ENCODE results near the gene MCOLN1. TPM values are rescaled to one million over a fixed set of nuclear protein-coding genes. Genes with fewer than 3 reads are reported as not detected.

Gene MCOLN1
- total and polyA plus RNA-seq, 9 of the 15 experiments (the other 6 are each of a cell fraction or from before 2014, with no cell fraction given): 0.25 to 15.4 (median 7.1) TPM

DNA sequence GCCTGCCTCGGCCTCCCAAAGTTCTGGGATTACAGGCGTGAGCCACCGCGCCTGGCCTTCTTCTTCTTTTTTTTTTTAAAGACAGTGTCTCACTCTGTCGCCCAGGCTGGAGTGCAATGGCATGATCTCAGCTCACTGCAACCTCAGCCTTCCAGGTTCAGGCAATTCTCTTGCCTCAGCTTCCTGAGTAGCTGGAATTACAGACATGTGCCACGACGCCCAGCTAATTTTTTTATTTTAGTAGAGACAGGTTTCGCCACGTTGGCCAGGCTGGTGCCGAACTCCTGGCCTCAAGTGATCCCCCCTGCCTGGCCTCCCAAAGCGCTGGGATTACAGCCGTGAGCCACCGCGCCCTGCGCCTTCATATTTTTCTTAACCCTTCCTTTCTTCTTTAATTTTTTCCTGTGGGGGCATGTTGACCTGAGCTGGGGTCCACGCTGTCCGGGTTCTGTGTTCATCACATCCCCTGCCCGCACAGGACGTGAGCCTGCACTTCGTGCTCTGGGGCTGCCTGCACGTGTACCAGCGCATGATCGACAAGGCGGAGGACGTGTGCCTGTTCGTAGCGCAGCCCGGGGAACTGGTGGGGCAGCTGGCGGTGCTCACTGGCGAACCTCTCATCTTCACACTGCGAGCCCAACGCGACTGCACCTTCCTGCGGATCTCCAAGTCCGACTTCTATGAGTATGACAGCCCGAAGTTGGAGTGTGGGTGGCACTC is 27.2 kb downstream of the MCOLN1 start (continued):
- TF ChIP-seq, protein P1, sequence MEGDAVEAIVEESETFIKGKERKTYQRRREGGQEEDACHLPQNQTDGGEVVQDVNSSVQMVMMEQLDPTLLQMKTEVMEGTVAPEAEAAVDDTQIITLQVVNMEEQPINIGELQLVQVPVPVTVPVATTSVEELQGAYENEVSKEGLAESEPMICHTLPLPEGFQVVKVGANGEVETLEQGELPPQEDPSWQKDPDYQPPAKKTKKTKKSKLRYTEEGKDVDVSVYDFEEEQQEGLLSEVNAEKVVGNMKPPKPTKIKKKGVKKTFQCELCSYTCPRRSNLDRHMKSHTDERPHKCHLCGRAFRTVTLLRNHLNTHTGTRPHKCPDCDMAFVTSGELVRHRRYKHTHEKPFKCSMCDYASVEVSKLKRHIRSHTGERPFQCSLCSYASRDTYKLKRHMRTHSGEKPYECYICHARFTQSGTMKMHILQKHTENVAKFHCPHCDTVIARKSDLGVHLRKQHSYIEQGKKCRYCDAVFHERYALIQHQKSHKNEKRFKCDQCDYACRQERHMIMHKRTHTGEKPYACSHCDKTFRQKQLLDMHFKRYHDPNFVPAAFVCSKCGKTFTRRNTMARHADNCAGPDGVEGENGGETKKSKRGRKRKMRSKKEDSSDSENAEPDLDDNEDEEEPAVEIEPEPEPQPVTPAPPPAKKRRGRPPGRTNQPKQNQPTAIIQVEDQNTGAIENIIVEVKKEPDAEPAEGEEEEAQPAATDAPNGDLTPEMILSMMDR (IDR thresholded peaks at IDR 0.05 in 2 of 3, conservative IDR thresholded peaks at IDR 0.05 in 1 of 3; ENCODE audit: insufficient read depth in 2 of 3, low read depth in 1 of 3, low read length in 3 of 3): no peak
- TF ChIP-seq ZNF561 (CRISPR knock-in tag; conservative IDR thresholded peaks at IDR 0.05): no peak
- TF ChIP-seq ZNF584 (CRISPR knock-in tag; IDR thresholded peaks at IDR 0.05; ENCODE audit: low read depth): no peak
- TF ChIP-seq CHD1 (IDR thresholded peaks at IDR 0.05; ENCODE audit: low read length): no peak

GRCh38 chr19:7550169-7550770 is 27.8 kb downstream of the MCOLN1 start:
- no peak overlapping the region for H3K4me2 ChIP-seq (ENCODE audit: insufficient read depth, low read length)
- H3K36me3 ChIP-seq (ENCODE audit: control insufficient read depth, insufficient read depth, low read length): no peaks in the 10 kb centered on the region
- in situ Hi-C loops (cut with MboI) (no loop called here), intact Hi-C loops (cut with micrococcal nuclease) (no loop called here)
- FAIRE-seq: no peak
- H3K4me3 ChIP-seq: no peak overlapping the region
- no TSS peak for BruUV-seq (replicated peaks)
- TF ChIP-seq ZBTB33 (CRISPR knock-in tag; IDR thresholded peaks at IDR 0.05): 0 out of 2 replicates have a peak, but pooled peaks have one; percentile 18
- TF ChIP-seq SRSF3 (IDR thresholded peaks at IDR 0.05; ENCODE audit: insufficient read depth, low read length): no peak
- TF ChIP-seq ZNF121 (CRISPR knock-in tag; conservative IDR thresholded peaks at IDR 0.05): no peak
- TF ChIP-seq RBBP5 (IDR thresholded peaks at IDR 0.05; ENCODE audit: borderline replicate concordance, insufficient read depth, low read length, poor library complexity, severe bottlenecking): no peak
- TF ChIP-seq MNT (conservative IDR thresholded peaks at IDR 0.05): no peak
- no peaks in the 10 kb centered on the region for H3K9me1 ChIP-seq (ENCODE audit: control insufficient read depth, insufficient read depth, low read length)
- POLR2A ChIA-PET: no interaction called here
- peaks cover 0 to 31% of the 10 kb centered on the region in 2 experiments; a peak in 3 of 5 replicates for H3K4me1 ChIP-seq (replicated peaks in 1 of 2; ENCODE audit: control insufficient read depth in 2 of 2, insufficient read depth in 2 of 2, low read length in 2 of 2)
- H3K9ac ChIP-seq (ENCODE audit: insufficient read depth in 1 of 2, low read depth in 2 of 2, low read length in 2 of 2): no peak overlapping the region
- no peak overlapping the region for H3K27ac ChIP-seq (ENCODE audit: extremely low read depth, low read depth, low read length)
- no peak for ATAC-seq
- H4K20me1 ChIP-seq (replicated peaks; ENCODE audit: control insufficient read depth, insufficient read depth, low read length): no peaks in the 10 kb centered on the region
- 0 out of 2 replicates have a peak, but pooled peaks cover 3% of the 10 kb centered on the region for H3K9me3 ChIP-seq (replicated peaks; ENCODE audit: control insufficient read depth, insufficient read depth, low read depth, low read length)
- CTCF ChIA-PET (ENCODE audit: low intra/inter-chr PET ratio): no interaction called here
- no peak overlapping the region for H2AFZ ChIP-seq (ENCODE audit: low read depth, low read length)
- DNase-seq (ENCODE audit: extremely low read depth in 1 of 4, low spot score in 3 of 4): no peak
- H3K79me2 ChIP-seq (ENCODE audit: control insufficient read depth, insufficient read depth, low read length): no peaks in the 10 kb centered on the region
- H3K27me3 ChIP-seq (ENCODE audit: control insufficient read depth in 2 of 2, insufficient read depth in 2 of 2, low read length in 2 of 2): no peaks in the 10 kb centered on the region
- 89% methylated on average over 35 of the region's 41 CpGs for WGBS (ENCODE audit: insufficient coverage, low coverage, missing lambda C conversion rate)

Data from K562 (cell line).